ENCODE results near the gene DNAI2.
"Not testable (repeated sequence)": the region's sequence is repeated elsewhere in the genome, so short reads cannot be mapped to it uniquely, and the experiment has no call there.

DNAI2 gene

DNA sequence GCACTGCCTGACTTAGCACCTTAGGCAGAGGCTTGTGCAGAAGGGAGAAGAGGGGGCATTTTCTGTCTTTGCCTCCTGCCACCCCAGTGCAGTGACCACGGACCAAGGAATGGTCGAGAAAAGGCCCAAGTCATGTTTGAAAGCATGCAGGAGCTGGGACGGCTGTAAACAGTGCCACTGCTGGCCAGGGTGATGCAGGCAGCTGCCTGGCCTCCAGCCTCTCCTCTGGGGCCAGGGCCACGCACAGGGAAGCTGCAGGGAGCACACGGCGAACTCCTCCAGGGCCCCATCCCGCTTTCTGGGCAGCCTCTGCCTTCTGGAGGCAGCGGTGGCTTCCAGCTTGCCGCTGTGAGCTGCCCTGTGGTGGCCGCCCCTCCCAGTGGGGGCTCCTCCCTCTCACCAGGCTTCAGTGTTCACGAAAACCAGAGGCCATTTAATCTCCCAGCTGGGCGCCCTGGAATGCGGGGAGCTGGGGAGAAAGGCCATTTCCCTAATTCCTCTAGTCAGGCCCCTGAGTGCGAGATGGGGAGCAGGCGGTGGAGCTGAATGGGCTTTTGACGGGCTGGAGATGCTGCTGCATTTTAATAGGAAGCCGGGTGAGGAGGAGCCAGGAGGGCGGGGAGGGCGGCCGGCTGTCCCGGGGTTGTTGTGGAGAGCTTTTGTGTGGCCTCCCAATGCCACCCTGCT is 28.7 kb upstream of the DNAI2 start:
- DNase-seq (ENCODE audit: low read depth) = no peak

GRCh38 chr17:74245871-74246270 is 28.2 kb upstream of the DNAI2 start:
- no peak for DNase-seq (ENCODE audit: low read depth)

- no peak for DNase-seq (ENCODE audit: low read depth)
Measured at GRCh38 chr17:74249590-74250270, 24.3 kb upstream of the DNAI2 start.

DNA sequence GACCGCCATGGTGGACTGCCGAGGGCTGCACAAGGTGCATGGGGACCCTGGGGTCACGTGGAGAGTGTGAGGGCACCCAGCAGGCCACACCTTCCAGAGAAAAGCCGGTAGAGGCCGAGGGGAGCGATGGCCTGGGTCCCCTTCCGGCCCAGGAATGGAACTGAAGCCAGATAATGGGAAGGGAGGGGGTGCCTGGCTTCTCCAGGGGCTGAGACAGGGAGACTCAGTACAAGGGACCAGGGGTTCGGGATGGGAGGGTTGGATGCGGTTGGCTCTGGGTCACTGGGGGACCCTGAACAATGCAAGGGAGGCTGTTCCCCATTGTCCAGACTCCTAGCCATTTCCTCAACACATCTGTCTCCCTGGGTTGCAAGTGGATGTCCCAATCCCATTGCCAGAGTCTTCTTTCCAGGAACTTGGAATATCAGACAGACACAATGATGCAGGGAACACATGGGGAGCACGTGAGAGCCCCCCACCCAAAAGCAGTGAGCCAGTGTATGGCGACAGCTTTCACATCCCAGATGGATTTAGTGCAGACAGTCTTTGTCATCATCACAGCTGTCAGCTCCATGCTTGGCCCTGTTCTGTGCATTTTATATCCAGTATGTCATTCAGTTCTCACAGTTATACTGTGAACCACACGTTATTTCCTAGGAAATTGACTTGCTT is 23.6 kb upstream of the DNAI2 start:
- DNase-seq (ENCODE audit: low read depth) = no peak

GRCh38 chr17:74251051-74251450 is 23.0 kb upstream of the DNAI2 start:
- DNase-seq (ENCODE audit: low read depth) = no peak

DNA sequence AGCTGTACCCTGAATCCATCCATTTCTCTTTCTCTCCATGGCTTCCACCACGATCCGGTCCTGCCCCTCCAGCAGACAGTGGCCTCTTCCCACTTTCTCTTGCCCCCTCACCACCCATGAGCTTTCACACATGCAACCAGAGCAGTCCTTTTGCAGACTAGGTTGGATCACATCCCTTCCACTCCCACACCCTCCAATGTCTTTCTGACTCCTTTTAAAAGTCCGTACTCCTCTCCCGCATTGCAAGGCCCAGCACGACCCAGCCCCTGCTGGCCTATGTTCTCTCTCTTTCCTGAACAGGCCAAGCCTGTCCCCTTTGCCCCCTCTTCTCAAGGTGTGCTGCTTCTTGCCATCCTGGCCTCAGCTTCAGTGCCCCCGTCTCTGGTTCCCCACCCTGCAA is 22.5 kb upstream of the DNAI2 start:
- no peak for DNase-seq (ENCODE audit: low read depth)

DNA sequence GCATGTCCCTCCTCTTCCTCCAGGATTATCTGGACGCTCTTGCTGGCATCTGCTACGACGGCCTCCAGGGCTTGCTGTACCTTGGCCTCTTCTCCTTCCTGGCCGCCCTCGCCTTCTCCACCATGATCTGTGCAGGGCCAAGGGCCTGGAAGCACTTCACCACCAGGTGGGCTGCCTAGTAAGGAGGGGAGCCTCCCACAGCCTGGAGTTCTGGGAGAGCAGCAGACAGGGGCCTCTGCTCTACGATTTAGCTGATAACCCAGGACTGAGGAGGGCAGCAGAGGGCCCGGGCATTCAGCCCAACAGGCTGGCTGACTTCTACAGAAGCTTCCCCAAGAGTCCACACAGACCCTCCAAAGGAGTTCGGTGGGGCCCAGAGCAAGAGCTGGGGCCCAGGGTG is 21.8 kb upstream of the DNAI2 start:
- DNase-seq (ENCODE audit: low read depth) = no peak

DNA sequence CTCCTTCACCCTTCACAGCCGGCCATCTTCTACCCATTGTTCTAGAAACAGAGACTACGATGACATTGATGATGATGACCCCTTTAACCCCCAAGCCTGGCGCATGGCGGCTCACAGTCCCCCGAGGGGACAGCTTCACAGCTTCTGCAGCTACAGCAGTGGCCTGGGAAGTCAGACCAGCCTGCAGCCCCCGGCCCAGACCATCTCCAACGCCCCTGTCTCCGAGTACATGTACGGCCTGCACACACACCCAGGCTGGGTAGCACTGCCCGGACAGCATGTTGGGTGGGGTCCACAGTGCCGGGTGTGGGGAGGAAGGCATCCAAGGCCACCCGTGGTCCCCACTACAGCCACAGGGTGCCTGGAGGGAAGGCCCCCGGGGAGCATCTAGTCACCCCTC is 21.0 kb upstream of the DNAI2 start:
- no peak for DNase-seq (ENCODE audit: low read depth)

- DNase-seq (ENCODE audit: low read depth) = no peak
Measured at GRCh38 chr17:74257311-74257710, 16.7 kb upstream of the DNAI2 start.

DNA sequence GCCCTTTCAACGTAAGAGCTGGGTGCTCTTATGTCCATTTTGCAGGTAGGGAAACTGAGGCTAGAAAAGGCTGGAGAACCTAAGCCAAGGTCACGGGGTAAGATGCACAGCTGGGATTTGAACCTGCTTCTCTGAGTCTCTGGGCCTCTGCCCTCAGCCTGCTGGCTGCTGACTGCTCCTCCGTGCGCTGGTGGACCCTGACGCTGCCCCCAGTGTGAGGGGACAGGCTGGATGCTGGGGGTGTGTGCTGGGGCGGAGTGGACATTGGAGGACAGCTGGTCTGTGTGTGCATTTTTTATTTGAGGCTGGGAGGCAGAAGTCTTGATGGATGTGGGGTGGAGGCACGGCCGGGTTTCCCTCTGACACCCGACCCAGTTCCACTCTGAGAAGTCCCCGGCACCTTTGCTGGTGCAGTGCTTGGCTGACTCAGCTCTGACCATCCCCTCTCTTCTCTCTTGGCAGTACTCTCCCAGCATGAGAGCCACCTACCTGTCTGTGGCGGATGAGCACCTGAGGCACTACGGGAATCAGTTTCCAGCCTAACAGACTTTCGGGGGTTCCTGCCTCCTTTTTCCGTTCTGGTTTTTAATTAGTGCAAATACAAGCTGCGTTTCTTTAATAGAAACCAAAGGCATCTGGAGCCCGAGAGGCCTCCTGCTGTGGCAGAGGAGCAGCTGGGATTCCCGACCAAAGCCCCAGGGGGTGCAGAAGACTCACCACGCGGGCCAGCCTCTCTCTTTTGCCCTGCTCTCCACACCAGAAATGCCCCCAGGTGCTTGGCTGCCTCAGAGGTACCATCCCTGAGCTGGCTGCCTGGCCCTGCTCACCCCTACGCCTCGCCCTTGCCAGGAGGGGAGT is 14.1 kb upstream of the DNAI2 start:
- DNase-seq (ENCODE audit: low read depth) = no peak

- no peak for DNase-seq (ENCODE audit: low read depth)
Measured at GRCh38 chr17:74260525-74260850, 13.5 kb upstream of the DNAI2 start.

- no peak for DNase-seq (ENCODE audit: low read depth)
Measured at GRCh38 chr17:74262601-74263000, 11.4 kb upstream of the DNAI2 start.

GRCh38 chr17:74267054-74267453 is 7.0 kb upstream of the DNAI2 start:
- DNase-seq (ENCODE audit: low read depth) = not testable (repeated sequence)

DNA sequence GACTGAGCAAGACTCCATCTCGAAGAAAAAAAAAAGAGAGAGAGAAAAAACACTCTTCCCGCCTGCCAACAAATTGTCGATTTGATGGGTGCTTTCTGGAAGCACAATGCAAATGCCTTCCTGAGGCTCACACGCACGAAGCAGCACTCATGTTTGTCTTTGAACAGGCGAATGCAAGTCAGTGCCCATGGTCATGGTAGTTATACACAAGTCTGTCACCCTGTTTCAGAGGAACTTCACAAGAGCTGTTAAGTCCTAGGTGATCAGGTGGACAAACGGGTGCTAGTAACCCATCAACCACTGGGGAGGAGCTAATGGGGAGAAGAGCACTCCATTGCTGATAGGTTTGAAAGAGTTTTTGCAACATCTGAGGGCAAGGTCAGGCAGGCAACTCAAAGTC is 6.5 kb upstream of the DNAI2 start:
- no peak for DNase-seq (ENCODE audit: low read depth)

- DNase-seq (ENCODE audit: low read depth) = no peak
Measured at GRCh38 chr17:74267987-74268499, 6.0 kb upstream of the DNAI2 start.

- DNase-seq (ENCODE audit: low read depth) = no peak
Measured at GRCh38 chr17:74268558-74268957, 5.5 kb upstream of the DNAI2 start.

GRCh38 chr17:74270333-74270732 is 3.7 kb upstream of the DNAI2 start:
- no peak for DNase-seq (ENCODE audit: low read depth)

DNA sequence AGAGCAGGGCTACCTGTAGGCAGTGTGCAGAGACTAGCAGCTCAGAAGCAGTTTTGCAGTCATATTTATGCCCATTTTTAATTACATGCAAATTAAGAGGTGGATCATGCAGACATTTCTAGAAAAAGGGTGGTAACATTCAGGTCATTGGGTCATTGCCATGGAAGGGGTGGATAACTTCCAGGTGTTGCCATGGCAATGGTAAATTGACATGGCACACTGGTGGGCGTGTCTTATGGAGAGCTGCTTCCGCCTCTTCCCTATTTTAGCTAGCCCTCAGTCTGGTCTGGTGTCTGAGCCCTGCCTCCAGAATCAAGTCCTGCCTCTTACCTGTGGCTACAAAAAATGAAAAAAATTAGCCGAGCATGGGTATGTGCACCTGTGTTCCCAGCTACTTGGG is 2.8 kb upstream of the DNAI2 start:
- no peak for DNase-seq (ENCODE audit: low read depth)

DNA sequence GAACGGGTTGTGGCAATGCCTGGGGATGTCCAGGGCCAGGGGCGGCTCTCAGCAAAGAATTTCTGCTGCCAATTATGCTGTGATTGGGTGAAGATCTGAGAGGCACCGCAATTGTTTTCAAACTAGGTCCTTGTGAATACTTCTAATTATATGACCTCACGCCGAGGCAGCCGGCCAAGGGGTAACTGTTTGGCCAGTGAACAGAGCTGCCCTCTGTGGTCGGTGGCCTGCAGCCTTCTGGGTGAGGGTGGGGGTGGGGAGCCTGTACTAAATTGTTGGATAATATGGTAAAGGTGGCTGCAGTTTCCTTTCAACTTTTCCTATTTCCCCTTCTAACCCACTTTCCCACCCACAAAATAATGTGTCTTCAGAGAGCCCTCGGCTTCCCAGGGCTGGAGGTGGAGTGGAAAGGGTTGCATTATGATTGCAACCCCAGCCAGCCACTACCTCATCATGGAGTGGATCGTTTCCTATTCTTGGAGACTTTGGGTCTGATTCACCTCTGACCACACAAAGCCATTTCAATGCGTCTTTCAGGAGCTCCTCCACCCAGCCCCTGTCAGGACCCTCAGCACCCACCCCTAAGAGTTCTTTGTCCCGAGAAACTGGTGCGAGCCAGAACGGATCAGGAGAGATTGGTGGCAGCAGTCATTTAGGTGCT is 2.0 kb upstream of the DNAI2 start:
- DNase-seq (ENCODE audit: low read depth) = no peak

DNA sequence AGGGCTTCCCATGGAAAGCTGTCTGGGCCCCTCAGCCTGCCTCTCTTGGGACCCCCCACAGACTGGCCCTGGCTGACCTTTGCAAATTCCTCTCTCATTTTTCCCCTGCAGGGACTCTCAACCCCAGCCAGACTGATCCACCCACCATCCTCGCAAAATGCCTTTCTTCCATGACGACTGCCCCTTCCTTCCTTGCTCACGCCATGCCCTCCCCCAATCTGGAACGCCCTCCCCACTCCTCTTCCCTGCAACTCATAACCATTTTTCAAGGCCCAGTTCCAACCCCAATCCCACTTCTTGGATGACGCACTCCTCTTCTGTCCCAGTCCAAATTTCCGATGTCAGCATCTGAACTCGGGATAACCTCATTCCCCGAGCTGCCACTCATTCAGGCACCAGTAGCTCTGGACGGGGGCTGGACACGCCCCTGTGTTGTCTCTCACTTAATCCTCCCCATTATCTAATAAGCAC is 1.3 kb upstream of the DNAI2 start:
- no peak for DNase-seq (ENCODE audit: low read depth)

GRCh38 chr17:74274709-74275340 is 791 bp downstream of the DNAI2 start:
- no peak for DNase-seq (ENCODE audit: low read depth)

Data from stimulated activated CD8-positive, alpha-beta memory T cell treated with anti-CD3 and anti-CD28 coated beads, Interleukin-15, amount 100 ng/mL, for 1 hour (primary cell).